ENCODE measurements around the gene DNAJC18.
"Not testable (repeated sequence)": the region's sequence is repeated elsewhere in the genome, so short reads cannot be mapped to it uniquely, and the experiment has no call there.

Gene DNAJC18

DNA sequence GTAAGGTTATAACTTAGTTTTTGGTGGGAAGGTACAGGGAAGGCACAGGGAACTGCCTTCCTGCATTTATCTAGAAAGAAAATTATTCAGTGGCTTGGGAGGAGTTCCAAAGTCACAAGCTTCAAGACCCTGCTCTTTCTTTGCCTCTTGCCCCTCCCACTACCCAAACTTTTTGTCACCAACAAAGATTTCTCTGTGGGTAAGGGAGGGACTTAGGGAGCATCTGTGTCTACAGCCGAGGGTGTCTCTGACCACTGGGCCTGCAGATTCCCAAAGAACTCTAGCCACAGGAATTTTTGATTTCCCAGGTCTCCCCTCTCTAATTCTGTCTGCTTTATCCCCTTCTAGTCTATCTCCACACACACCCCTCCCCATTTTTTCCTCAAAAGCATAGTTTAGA is 21.1 kb upstream of the DNAJC18 start:
- DNase-seq = no peak

DNA sequence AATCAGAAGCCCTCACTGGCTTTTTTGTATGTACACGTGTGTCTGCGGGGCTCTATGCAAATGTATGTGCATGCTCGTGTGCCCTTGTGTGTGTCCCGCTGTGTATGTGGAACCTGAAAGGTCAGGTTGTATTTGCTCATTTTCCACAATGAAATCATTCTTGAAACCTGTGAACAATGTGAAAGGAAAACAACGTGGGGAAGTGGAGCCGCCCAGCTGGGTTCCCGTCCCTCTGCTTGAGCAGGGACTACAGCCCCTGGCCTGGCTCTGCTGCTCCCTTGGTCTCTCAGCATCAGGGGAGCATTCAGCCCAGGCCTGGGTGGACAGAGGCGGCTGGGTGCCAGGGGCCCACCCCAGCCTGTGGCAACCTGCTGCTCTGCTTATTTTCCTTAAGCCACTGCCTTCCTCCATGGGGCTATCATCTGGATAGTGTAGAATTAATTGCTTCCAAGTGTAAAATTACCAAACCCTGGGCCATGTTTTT is 20.2 kb upstream of the DNAJC18 start:
- DNase-seq = no peak

DNA sequence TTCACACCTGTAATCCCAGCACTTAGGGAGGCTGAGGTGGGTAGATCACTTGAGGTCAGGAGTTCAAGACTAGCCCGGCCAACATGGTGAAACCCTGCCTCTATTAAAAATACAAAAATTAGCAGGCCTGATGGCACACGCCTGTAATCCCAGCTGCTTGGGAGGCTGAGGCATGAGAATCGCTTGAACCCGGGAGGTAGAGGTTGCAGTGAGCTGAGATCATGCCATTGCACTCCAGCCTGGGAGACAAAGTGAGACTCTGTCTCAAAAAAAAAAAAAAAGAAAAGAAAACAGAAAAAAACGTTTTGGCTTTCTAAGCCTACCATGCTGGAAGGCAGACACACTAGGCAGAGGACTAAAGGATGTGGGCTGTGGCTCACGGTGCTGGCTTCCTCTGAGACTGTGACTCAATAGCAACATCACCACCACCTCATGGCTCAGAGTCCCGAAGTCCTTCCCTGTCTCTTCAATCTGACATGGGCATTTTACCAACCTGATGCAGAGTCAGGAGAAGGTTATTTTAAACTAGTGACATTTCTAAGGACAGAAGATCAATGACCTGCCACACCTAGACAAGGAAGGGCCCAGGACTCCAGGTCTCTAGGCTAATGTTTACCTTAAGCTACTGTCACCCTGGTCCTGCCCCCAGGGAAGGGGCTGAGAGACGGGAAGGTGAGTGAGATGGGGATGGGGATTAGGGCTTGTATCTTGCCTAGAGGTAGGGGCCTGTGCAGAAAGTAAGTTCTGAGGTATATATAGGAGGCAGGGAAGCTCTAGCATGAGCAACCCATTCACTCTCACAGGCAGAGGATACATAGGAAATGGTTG is 19.5 kb upstream of the DNAJC18 start:
- no peak for DNase-seq

DNA sequence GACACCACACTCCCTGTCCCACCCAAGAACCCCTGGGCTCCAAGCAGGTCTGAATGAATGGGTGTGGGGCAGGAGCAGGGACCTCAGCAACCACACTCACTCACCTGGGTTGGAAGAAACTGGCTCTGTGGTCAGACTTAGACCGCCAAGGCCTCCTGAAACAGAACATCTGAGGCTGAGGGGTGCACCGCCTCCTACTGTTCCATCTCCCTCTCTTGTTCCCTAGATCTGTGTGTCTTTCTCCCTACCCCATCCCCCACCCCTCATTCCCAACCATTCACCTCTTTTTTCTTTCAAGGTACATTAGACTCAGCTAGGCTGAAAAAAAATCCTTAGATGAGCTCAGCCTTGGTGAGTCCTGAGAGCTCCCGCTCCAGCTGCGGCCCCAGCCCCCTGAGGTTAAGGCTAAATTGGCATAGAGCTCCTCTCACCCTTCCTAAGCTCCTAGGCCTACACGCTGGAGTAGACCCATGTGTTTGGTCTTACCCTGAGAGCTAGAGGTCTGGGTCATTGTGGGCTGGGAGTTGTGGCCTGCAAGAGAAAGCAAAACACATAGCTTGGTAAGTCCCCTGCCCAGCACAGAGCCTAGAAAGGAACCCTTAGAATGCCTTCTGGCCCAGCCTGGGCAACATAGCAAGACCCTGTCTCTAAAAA is 18.5 kb upstream of the DNAJC18 start:
- DNase-seq = no peak

DNA sequence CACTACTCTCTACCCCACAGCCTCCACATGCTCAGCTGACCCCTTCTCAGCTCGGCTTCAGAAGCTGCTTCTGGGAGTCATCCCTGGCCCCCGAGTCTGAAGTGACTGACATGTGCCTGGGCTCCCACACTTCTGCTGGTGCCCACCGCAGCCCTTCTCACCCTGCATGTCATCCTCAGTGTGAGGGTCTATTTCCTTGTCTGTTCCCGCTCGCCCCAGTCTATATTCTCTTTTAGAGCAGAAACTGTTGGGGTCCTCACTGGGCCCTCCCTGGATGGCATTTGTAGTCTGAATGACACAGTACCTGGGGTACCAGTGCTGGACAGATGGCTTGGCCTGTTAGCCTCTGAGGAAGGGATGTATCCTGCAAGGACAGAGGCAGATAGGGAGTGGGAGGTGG is 17.9 kb upstream of the DNAJC18 start:
- no peak for DNase-seq

DNA sequence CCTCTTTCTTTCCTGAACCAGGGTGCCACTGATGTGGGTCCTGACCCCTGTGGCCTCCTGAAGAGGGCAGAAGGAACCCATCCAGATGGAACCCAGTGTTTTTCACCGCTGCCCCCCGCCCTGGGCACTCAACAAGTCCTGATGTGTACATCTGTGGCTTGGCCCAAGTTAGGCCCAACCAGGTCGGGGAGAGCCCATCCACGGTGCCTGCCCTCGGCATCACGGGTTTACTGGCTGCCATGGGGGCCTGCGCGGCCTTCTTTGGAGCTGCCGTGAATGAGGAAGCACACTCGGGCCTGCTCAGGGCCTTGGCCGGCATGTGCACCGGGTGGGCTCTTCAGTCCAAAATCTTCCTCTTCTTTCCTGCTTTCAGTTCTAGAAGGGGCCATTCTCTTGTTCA is 17.5 kb upstream of the DNAJC18 start:
- no peak for DNase-seq

DNA sequence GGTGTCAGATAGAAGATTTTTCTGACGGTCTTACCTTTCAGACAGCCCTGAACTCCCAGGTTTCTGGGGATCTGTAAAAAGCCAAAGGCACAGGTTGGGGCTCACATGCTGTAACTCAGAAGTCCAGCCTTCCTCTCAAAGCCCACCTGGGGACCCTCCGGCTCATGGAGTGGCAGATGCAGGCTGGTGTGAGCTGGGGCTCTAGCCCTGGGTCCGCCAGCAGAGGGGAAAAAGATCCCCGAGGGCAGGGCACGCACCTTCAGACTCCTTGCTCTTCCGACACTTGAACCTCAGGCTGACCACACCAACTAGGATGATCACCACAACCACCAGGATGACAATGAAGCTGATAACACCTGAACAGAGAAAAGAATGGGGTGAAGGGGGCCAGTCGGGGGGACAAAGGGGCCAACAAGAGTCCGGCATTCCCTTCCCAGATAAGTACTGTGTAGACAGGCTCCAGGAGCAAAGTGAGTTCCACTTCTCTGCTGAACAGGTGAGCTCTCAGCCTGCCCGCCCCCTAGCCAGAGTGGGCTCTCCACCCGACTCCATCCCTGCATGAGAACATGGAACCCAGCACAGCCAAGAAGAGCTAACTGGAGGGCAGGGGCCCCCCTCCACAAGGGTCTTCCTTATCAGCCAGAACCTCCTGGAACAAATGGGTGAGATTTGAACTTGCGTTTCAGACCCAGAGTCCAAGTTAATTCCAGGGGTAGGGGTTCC is 15.4 kb upstream of the DNAJC18 start:
- DNase-seq = no peak

DNA sequence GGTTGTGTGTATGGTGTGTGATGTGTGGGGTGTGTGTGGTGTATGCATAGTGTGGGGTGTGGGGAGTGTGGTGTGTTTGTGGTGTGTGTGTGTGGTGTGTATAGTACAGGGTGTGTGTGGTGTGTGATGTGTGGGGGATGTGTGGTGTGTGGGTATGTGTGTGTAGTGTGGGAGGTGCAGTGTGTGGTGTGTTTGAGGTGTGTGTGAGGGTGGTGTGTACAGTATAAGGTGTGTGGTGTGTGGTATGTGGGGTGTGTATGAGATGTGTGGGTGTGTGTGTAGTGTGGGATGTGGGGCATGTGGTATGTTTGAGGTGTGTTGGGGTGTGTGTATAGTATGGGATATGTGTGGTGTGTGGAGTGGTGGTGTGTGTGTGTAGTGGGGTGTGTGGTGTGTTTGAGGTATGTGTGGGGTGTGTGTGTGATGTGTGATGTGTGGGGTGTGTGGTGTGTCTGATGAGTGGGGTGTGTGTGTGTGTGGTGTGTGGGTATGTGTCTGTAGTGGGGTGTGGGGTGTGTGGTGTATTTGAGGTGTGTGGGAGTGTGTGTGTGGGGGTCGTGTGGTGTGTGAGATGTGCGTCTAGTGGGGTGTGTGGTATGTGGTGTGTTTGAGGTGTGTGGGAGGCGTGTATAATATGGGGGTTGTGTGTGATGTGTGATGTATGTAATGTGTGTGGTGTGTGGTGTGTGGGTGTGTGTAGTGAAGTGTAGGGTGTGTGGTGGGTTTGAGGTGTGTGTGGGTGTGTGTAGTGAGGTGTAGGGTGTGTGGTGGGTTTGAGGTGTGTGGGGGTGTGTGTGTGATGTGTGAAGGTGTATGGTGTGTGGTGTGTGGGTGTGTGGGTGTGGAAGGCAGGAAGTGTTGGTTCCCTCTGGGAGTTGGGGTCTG is 14.6 kb upstream of the DNAJC18 start:
- DNase-seq = no peak

DNA sequence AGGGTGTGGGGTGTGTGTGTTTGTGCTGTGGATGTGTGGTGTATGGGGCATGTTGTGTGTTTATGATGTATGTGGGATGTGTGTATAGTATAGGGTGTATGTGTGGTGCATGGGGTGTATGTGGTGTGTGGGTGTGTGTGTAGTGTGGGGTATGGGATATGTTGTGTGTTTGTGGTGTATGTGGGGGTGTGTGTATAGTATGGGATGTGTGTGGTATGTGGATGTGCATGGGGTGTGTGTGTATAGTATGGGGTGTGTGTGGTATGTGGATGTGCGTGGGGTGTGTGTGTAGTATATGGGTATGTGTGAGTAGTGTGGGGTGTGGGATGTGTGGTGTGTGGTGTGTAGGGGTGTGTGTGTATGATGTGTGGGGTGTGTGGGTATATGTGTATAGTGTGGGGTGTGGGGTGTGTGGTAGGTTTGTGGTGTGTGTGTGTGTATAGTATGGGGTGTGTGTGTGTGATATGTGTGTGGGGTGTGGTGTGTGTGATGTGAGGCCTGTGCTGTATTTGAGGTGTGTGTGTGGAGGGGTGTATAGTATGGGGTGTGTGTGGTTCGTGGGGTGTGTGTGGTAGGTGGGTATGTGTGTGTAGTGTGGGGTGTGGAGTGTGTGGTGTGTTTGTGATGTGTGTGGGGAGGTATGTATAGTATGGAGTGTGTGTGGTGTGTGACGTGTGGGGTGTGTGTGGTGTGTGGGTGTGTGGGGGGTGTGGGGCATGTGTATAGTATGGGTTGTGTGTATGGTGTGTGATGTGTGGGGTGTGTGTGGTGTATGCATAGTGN is 12.7 kb upstream of the DNAJC18 start:
- DNase-seq = no peak

DNA sequence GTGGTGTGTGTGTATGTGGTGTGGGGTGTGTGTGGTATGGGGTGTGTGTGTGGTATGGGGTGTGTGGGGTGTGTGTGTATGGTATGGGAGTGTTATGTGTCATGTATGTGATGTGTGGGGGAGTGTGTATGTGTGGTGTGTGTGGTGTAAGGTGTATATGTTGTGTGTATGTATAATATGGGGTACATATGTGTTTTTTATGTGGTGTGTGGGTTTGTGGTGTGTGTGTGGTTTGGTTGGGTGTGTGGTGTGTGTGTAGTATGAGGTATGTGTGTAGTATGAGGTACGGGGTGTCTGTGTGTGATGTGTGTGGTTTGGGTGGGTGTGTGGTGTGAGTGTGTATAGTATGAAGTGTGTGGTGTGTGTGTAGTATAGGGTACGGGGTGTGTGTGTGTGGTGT is 11.9 kb upstream of the DNAJC18 start:
- DNase-seq = no peak

DNA sequence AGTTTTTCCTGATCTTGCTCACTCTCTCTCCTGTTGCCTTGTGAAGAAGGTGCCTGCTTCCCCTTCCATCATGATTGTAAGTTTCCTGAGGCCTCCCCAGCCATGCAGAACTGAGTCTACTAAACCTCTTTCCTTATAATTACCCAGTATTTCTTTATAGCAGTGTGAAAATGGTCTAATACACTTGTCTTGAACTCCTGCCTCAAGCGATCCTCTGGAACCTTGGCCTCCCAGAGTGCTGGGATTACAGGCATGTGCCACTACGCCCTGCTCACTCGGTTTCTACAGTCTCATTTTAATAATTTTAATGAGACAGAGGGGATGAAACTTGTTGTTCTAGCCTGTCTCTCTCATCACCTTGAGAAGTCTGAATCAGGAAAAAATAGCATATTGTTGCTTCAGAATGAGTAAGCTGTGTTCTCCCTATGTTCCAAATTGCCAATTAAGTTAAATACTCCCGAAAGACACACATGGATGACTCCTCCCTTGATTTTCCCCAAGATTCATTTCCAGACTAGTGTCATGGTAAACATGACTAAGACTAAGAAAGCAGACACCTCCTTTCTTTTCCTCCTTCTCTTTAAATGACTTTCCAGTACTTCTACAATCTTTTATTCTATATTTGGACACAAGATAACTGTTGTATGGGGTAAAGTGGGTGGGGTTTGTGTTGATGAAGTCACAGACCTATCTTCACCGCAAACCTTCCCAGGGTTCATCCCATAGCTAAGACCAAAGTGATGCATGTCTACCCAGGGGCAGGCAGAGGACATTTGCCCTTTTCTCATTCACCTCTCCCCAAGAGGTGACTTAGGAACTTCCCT is 7.8 kb upstream of the DNAJC18 start:
- DNase-seq = no peak

DNA sequence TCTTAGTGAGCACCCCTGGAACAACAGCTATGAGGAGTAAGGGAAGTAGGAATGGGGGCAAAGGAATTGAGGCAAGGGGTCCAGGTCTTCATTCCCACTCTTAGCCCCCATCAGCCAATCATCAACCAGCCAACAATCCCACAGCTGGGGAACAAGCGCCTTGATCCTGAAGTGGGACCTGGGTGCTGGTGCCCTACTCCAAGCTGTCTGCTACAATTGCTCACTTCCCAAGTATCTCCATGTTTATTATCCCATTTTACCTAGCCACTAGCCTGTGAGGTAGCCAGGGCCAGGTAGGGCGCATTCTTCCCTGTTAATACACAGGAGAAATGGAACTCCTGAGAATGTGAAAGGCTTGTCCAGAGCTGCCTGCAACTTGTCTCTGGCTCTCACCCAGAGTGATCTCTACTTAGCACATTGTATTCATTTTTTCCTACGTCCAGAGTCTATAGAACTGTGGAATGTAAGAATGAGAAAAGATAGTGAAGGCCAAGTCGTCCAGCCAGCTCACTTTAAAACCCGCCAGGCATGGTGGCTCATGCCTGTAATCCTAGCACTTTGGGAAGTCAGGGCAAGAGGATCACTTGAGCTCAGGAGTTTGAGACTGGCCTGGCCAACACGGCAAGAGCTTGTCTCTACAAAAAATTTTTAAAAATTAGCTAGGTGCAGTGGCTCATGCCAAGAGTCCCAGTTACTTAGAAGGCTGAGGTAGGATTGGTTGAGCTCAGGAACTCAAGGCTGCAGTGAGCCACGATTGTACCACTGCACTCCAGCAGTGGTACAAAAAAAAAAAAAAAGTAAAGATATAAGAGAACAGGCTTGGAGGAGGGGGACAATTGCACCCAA is 6.2 kb upstream of the DNAJC18 start:
- DNase-seq = no peak

DNA sequence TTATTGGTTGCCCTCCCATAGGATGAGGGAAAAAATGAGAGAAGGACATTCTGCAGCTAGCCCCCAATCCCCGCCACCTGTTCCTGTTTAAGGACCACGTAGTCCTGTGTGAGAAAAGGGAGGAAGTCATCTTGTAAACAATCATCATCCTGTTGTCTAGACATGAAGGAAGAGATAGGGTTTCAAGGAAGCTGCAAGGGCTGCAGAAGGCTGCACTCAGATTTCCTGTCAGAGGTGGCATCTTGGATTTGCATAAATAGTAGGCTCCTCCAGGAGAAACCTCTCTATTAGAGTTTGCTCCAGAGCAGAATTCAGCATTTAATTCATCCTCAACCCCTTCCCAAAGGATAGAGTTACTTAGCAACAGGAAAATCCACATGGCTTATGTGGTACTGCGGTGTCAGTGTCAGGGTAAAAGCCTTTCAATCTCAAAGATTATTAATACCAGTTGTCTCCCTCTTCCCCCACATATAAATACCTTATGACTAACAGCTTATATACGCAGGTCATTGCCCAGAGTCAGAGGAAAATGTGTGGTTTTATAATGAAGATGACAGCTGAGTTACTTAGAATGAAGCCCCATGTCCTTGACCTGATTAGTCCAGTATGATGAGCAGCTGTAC is 4.6 kb upstream of the DNAJC18 start:
- DNase-seq = no peak

DNA sequence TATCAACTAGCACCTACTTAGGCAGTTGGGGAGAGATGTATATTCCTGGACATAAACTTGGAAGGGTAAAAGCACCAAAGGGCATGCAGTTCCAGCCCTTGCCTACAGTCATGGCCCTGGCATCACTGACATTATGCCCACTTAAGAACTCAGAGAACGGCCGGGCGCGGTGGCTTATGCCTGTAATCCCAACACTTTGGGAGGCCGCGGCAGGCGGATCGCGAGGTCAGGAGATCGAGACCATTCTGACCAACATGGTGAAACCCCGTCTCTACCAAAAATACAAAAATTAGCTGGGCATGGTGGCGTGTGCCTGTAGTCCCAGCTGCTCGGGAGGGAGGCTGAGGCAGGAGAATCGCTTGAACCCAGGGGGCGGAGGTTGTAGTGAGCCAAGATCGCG is 1.1 kb upstream of the DNAJC18 start:
- not testable (repeated sequence) for DNase-seq

DNA sequence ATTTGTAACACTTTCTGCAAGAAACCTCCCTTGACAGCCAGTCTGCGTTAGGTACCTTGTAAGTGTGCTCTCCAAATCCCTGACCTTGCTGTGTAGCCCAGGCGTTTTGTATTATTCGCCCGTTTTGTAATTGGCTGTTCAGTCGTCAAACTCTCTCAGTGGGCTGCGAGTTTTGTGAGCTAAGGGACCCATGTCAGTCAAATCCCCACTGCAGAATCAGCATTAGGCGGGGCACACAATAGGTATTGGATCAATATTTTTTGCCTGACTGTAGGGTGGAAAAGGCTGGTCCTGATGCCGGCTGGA is 665 bp downstream of the DNAJC18 start:
- DNase-seq = no peak

DNA sequence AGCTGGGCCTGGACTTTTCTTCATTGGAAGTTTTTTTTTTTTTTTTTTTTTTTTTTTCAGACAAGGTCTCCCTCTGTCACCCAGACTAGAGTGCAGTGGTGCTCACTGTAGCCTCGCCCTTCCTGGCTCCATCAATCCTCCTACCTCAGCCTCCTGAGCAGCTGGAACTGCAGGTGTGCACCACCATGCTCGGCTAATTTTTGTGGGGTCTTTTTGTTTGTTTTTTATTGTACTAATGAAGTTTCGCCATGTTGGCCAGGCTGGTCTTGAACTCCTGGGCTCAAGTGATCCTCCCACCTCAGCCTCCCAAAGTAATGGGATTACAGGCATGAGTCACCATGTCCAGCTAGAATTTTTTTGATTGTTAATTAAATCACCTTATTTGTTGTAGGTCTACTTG is 3.6 kb downstream of the DNAJC18 start:
- no peak for DNase-seq

DNA sequence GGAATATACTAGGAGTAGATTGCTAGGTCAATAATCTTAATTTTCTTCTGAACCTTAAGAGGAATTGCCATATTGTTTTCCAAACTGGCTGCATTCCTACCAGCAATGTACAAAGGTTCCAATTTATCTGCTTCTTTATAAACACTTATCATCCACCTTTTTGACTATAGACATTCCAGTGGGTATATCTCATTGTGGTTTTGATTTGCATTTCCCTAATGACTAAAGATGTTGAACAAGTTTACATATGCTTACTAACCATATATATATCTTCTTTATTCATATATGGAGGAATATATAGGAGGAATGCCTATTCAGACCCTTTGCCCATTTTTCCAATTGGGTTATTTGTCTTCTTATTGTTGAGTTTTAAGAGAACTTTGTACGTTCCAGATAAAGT is 7.6 kb downstream of the DNAJC18 start:
- DNase-seq = no peak

DNA sequence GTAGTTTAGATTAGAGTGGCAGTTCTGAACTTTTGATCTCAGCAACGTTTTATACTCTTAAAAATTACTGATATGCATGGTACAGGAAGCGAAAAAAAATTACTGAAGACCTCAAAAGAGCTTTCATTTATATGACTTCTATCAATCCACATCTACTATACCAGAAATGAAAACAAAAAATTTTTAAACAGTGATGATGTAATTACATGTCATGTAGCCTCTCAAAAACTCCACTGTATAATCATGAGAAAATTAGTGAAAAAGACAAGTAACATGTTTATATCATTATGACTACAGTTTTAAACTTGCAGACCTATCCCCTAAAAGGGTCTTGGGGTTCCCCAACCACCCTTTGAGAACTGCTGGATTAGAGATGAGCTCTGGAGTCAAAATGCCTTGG is 9.3 kb downstream of the DNAJC18 start:
- no peak for DNase-seq

DNA sequence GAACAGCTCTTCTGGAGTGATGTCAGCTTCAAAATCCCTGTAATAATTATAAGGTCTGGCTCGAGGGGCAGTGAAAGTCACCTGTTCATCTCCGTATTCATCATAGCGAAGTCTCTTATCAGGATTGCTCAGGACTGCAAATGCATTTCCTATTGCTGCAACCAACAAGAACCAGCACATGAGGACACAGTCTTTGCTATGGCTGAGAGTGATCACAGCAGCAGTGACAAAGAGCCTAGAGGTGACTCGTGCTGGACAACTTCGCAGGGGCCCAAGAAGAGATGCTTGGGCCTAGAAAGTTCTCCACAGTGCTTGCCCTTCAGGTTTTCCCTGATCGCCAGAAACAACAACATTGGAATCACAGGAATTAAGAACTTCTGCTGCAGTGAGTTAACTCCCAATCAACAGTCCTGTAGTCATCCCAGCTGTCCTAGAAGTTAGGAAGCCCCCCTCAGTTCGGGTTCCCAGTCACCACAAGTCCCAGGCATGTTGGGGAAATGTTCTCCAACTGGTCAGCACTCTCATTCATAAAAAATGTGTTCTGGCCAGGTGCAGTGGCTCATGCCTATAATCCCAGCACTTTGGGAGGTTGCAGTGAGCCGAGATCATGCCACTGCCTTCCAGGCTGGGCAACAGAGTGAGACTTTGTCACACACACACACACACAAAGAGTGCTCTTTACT is 13.0 kb downstream of the DNAJC18 start:
- no peak for DNase-seq

Data from cerebellar nuclear complex (tissue), 1 donor.